Spleen (tissue), 11 donors: ENCODE results near the gene ENO2. TPM values are rescaled to one million over a fixed set of nuclear protein-coding genes. Genes with fewer than 3 reads are reported as not detected.

Source experiments
- DNase-seq: peaks from one replicate; pipeline ENCODE4 v3.0.0-alpha.2; 2020
- H3K27ac ChIP-seq, 8 donors: fragments of 200-600 bp; sonication (generic) in 7 of 8; 1 replicate in 4 of 8; 2 replicates in 4 of 8; pipeline versions ENCODE4 v1.5.0 to v1.8.0; 2016 to 2021; ENCODE audit warnings: inconsistent platforms in 4 of 8, mild to moderate bottlenecking in 4 of 8, moderate library complexity in 1 of 8
- H3K27me3 ChIP-seq, 7 donors: fragments of 200-600 bp; sonication (generic) in 6 of 7; replicated peaks in 1 of 7; 1 replicate in 4 of 7; 2 replicates in 3 of 7; pipeline versions ENCODE4 v1.5.0 to v1.8.0; 2016 to 2021; ENCODE audit warnings: inconsistent platforms in 3 of 7, mild to moderate bottlenecking in 1 of 7
- H3K36me3 ChIP-seq, 6 donors: fragments of 200-600 bp; sonication (generic) in 5 of 6; 1 replicate in 4 of 6; 2 replicates in 2 of 6; pipeline versions ENCODE4 v1.5.0 to v1.8.0; 2016 to 2021; ENCODE audit warnings: inconsistent platforms in 2 of 6
- H3K4me1 ChIP-seq, 6 donors: fragments of 200-600 bp; sonication (generic) in 5 of 6; 1 replicate in 3 of 6; 2 replicates in 3 of 6; pipeline versions ENCODE4 v1.5.0 to v1.8.0; 2016 to 2021; ENCODE audit warnings: inconsistent platforms in 3 of 6
- H3K4me3 ChIP-seq, 8 donors: fragments of 200-600 bp; sonication (generic) in 7 of 8; 1 replicate in 4 of 8; 2 replicates in 4 of 8; pipeline versions ENCODE4 v1.5.0 to v1.8.0; 2016 to 2021; ENCODE audit warnings: inconsistent platforms in 4 of 8, mild to moderate bottlenecking in 4 of 8, moderate library complexity in 2 of 8
- H3K9me3 ChIP-seq, 8 donors: fragments of 200-600 bp; sonication (generic) in 7 of 8; 1 replicate in 4 of 8; 2 replicates in 4 of 8; pipeline versions ENCODE4 v1.5.0 to v1.8.0; 2016 to 2021; ENCODE audit warnings: inconsistent platforms in 4 of 8
- POLR2A ChIP-seq, 3 donors: fragments of 450-650 bp; IDR thresholded peaks; one replicate each; pipeline ENCODE4 v1.5.1; 2017; ENCODE audit warnings: antibody characterized with exemption in 3 of 3, mild to moderate bottlenecking in 1 of 3
- POLR2AphosphoS5 ChIP-seq, 3 donors: sonication (generic); formaldehyde crosslinking; IDR thresholded peaks; one replicate each; pipeline ENCODE4 v1.5.1; 2017; ENCODE audit warnings: antibody characterized with exemption in 3 of 3
- WGBS, 5 donors: extraction: QIAGEN DNeasy Blood & Tissue Kit in 3 of 5; methylation state at CpG; one replicate each; pipeline versions ENCODE4 v1.1.5 to v1.1.7; 2013 to 2018; 5-methylcytosine and 5-hydroxymethylcytosine counted together
- intact Hi-C: fragments of 100-400 bp; cut with DNase I; formaldehyde crosslinking; loops from one replicate; pipeline ENCODE4 v1.15.0; 2023; ENCODE audit warnings: low total_unique reads
- polyA plus RNA-seq, 3 donors: library from polyadenylated mRNA; stranded (reverse); fragments of 200-250 nt; gene quantifications; one replicate each; pipeline ENCODE4 v1.2.1, GENCODE V29; 2013
- total RNA-seq, 7 donors: library from RNA; depleted of rRNA in 3 of 7; stranded (reverse); fragments of >200 nt in 3 of 7; fragmentation: NEBNext Ultra II Directional in 4 of 7; extraction: Animal tissue kit (Norgen Biotek cat#: 25700) in 4 of 7; gene quantifications; one replicate each; pipeline versions ENCODE4 v1.1.0 to v1.2.1, GENCODE V29; 2016 to 2021
- TF ChIP-seq, protein P1 (sequence below), 11 experiments: fragments of 200-600 bp in 7 of 11; fragments of 450-650 bp in 4 of 11; sonication (generic) in 4 of 11; IDR thresholded peaks in 8 of 11; conservative IDR thresholded peaks in 3 of 11; 1 replicate in 7 of 11; 2 replicates in 4 of 11; pipeline versions ENCODE4 v1.4.0 to v1.8.0; 2016 to 2021; ENCODE audit warnings: antibody characterized with exemption in 11 of 11, inconsistent platforms in 4 of 11, mild to moderate bottlenecking in 1 of 11
- donor health status: healthy with polysubstance abuse.
- donor health status: DM: no; HTN: no; CAD: no; lungs with moderate emphysema.
- donor health status: DM: no; HTN: no; CAD: no.
- donor health status: Bipolar disorder and iron deficiency.
- donor health status: healthy.
- donor health status: DM: no; HTN: no; CAD: no.
- donor health status: DM: yes; HTN: yes; CAD: no.

The ENO2 gene
- total and polyA plus RNA-seq, 10 donors, result 7.6 to 41.3 (median 26.5) TPM

DNA sequence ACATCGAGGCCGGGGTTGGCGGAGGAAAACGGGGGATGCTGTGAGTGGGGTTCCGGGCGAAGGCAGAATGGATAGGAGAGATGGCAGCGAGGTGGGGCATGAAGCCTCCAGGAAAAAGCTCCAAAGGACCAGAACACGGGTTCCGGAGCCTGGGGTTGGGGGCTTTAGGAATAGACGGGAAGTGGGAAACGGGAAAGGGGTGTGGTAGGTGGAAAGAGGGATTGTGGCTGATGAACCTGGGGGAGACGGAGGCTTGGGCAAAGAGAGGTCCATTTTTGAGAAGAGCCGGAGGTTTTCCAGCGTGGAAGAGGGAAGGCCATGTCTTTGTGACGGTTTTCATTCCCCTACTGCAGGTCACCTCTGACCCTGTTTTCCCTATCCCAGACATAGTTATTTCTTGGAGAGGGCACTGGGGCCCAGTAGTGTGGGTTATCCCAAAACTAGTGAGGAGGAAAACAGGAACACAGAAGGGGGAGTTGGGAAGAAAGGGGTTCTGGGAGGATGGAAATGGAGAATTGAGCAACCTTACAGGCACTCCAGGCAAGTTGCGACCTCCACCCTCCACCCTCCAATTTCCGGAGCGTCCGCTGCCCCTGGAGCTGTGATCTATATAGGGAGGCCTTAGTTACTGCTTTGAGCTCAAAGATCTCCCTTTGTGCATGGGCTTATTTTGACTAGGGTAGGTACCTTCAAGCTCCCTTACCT is 14.5 kb downstream of the ENO2 start:
- 23 to 31% (median 26%) methylated on average over 19 of the region's 19 CpGs for WGBS, 5 donors
- H3K27me3 ChIP-seq, result peaks cover 0 to 18% (median 0%) of the 10 kb centered on the region in 7 donors
- no peak for TF ChIP-seq POLR2A (IDR thresholded peaks at IDR 0.05)
- TF ChIP-seq, protein P1, sequence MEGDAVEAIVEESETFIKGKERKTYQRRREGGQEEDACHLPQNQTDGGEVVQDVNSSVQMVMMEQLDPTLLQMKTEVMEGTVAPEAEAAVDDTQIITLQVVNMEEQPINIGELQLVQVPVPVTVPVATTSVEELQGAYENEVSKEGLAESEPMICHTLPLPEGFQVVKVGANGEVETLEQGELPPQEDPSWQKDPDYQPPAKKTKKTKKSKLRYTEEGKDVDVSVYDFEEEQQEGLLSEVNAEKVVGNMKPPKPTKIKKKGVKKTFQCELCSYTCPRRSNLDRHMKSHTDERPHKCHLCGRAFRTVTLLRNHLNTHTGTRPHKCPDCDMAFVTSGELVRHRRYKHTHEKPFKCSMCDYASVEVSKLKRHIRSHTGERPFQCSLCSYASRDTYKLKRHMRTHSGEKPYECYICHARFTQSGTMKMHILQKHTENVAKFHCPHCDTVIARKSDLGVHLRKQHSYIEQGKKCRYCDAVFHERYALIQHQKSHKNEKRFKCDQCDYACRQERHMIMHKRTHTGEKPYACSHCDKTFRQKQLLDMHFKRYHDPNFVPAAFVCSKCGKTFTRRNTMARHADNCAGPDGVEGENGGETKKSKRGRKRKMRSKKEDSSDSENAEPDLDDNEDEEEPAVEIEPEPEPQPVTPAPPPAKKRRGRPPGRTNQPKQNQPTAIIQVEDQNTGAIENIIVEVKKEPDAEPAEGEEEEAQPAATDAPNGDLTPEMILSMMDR (IDR thresholded peaks at IDR 0.05 in 8 of 11, conservative IDR thresholded peaks at IDR 0.05 in 3 of 11), result no peak
- TF ChIP-seq POLR2AphosphoS5 (IDR thresholded peaks at IDR 0.05), result no peak
- intact Hi-C loops, result no loop called here
- H3K9me3 ChIP-seq, result no peaks in the 10 kb centered on the region
- H3K4me3 ChIP-seq, result peak overlapping the region; percentile 47 to 85 (median 58)
- peaks cover 0 to 12% (median 4%) of the 10 kb centered on the region in 6 donors for H3K36me3 ChIP-seq
- peak overlapping the region; percentile 74 to 96 (median 90) for H3K27ac ChIP-seq
- peaks cover 31 to 94% (median 75%) of the 10 kb centered on the region in 6 donors for H3K4me1 ChIP-seq
- DNase-seq, result peak; percentile 67

DNA sequence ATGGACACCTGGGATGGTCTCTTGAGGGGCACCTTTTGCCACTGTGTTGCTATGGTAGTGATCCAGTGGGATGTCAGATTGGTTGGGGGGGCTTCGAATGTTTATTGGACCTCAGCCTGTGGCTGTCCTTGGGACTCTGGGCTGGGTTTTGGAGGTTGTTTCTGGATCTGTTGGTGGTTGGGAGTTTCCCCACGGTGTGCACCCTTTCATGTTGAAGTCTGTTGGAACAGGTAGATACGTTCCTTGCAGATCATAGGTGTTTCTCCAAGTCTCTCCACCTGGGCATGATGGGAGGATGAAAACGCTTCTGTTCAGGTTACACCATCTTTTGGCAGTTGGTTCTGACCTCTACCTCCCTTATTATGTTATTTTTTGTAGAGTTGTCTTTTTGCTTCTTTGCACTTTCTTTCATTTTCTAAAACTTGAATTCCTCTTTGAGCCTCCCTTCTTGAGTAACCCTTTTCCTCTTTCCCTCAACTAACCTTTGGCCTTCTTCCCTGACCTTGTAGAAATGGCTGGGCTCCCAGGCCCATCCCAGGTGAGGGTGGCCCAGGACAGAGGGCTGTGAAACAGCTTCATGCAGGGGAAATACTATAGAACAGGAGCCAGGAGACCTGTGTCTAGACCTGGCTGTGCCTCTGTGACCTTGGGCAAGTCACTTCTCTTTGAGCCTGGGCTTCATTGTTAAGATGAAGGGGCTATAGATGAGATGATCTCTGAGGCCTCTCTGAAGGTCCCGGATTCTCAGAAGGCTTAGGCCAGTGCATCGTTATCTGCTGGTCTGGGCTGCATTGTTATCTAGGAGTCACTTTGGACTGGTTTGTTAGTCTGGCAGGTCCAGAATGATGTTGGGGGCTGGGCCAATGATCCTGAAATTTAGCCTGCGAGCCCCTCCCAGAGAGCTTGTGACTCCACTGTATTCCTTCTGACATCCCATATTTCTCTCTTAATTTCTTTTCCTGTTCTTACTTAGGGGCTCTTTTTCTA is 15.4 kb downstream of the ENO2 start:
- Histone ChIP-seq H3K36me3 (peaks cover 0 to 21% (median 10%) of the 10 kb centered on the region in 6 donors), H3K4me1 (peaks cover 30 to 94% (median 73%) of the 10 kb centered on the region in 6 donors), H3K9me3 (no peaks in the 10 kb centered on the region), H3K4me3 (peak overlapping the region; percentile 47 to 85 (median 58)), H3K27ac (peak overlapping the region; percentile 7 to 96 (median 90)), H3K27me3 (peaks cover 0 to 18% (median 0%) of the 10 kb centered on the region in 7 donors)
- TF ChIP-seq, protein P1 (IDR thresholded peaks at IDR 0.05 in 8 of 11, conservative IDR thresholded peaks at IDR 0.05 in 3 of 11), result no peak
- no peak for TF ChIP-seq POLR2A (IDR thresholded peaks at IDR 0.05)
- TF ChIP-seq POLR2AphosphoS5 (IDR thresholded peaks at IDR 0.05), result peak in 1 of 3 donors; percentile 6
- WGBS, 5 donors, result 61 to 74% (median 69%) methylated on average over 7 of the region's 7 CpGs
- peak; percentile 32 for DNase-seq
- intact Hi-C loops, result no loop called here

DNA sequence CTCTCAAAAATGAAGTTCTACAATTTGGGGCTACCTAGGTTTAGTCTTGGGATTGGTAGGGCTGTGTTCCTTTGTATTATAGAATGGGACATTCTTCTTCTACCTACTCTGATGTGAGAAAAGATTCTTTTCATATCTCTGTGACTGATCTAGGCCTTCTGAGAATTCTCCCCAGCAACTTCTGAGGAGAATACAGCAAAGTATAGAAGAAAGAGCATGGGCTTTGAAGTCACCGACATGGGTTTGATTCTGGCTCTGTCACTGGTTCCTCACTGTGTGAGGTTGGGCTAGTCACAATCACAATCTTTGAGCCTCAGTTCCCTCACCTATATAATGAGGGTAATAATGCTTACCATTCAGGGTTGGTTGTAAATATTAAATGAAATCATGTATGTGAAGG is 18.4 kb downstream of the ENO2 start:
- peak overlapping the region in 5 of 8 donors; percentile 29 to 98 (median 61) for H3K27ac ChIP-seq
- no peak overlapping the region for H3K4me3 ChIP-seq
- H3K27me3 ChIP-seq, result peaks cover 0 to 8% (median 0%) of the 10 kb centered on the region in 7 donors
- no peaks in the 10 kb centered on the region for H3K9me3 ChIP-seq
- H3K36me3 ChIP-seq, result peaks cover 0 to 42% (median 21%) of the 10 kb centered on the region in 6 donors
- WGBS, 5 donors, result 38 to 84% (median 63%) methylated on average over 1 of the region's 1 CpG
- no peak for TF ChIP-seq POLR2A (IDR thresholded peaks at IDR 0.05)
- TF ChIP-seq POLR2AphosphoS5 (IDR thresholded peaks at IDR 0.05), result no peak
- TF ChIP-seq, protein P1 (IDR thresholded peaks at IDR 0.05 in 8 of 11, conservative IDR thresholded peaks at IDR 0.05 in 3 of 11), result no peak
- intact Hi-C loops, result no loop called here
- no peak for DNase-seq
- peaks cover 33 to 95% (median 73%) of the 10 kb centered on the region in 6 donors for H3K4me1 ChIP-seq
